CD4-positive, alpha-beta T cell treated with Interleukin-12 subunit alpha and Interleukin-12 subunit beta, for 1 hour (primary cell): ENCODE results near the gene SSPN.

Experiments used
- DNase-seq: peaks from one replicate; pipeline ENCODE4 v3.0.0-alpha.2; 2020

SSPN gene, protein sequence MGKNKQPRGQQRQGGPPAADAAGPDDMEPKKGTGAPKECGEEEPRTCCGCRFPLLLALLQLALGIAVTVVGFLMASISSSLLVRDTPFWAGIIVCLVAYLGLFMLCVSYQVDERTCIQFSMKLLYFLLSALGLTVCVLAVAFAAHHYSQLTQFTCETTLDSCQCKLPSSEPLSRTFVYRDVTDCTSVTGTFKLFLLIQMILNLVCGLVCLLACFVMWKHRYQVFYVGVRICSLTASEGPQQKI

DNA sequence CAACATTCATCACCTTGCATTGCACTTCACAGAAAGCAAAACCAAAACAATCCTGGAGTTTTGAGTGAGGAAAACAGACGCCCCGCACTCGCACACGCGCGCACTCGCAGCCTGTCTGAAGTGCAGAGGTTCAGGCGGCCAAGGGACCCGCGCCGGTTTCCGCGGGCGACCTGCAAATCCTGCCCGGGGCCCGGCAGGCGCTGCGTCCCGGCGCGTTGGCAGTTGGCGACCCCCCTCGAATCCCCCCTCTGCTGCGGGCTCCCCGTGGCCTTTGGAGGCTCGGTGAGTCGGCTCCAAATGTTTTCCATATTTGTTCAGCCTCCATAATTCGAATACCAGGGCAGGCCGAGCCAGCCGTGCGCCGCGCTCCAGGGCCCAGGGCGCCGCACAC is at the start of gene SSPN:
Gene SSPN, plus strand, starts transcription at position 324 of the 391 bp plus-strand sequence. CDS start 100 bp downstream, outside the sequence.
- DNase-seq, result no peak

DNA sequence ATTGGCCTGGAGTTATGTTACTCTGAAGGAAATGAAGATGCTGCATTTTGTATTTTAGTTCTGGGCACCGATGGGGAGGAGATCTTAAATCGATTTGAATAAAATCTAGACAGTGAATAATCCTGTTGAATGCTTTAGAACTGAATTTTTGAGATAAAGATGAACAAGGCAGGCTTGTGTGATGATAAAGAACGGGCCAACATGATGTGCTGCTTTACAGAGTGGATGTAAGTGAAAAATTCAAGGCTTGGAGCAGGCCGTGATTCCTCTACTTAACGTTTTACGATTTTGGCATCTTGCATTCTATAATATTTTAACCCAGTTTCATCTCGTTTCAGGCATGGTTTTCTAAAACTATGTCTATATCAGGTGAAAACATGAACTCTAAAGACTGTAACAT is 47.1 kb upstream of the SSPN start:
- DNase-seq, result no peak

DNA sequence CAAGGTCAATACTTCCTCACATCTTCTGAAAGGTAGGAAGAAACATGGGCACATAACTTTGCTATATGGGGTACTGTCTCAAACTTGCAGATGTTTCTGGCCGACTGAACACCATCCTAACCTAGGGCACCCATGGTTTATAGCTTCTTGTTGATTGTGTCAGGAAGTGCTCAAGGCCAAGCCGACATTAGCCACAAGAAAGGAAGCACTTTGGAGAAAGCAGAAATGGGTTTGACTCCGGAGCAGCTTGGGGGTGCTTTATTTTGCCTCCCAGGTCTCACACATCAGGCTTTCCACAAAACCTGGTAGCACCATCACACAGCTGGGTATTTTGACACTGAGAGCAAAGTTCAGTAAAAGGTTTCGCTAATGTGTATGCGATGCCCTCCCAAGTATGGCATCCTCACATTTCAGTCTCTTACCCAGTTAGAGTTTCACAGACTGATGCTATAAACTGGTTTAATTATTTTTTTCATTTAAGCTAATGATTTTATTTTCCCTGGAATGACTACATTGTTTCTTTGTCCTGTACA is 45.3 kb upstream of the SSPN start:
- DNase-seq, result no peak

DNA sequence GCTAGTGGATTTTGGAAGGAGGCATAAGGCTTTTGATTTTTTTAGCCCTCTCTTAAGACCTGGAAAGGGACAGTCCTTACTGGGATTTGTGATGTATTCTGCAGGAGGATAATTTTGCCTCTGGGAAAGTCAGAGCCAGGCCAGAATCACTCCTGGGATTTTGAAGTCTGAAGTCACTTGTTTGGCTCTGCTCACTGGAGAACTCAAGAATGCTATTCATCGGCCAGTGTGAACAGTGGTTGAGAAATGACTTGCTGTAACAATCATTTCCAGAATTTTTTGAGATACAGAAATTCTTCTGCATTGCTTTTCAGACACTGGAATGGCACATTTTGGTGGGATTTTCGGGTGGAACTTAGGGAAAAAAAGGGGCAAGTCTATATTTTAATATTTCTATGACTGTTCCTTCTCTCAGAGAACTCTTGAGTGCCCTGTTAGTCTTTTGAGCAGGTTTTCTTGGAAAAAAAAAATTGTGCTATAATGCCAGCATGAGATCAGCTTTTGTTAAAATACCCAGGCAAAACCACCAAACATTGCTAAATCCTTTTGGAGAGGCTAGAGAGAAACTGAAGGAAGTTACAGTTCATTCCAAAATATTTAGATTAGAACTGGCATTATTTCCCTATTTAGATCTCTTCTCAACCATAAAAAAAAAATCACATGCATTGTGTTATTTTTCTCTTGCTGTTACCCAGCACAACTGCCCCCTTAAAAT is 44.5 kb upstream of the SSPN start:
- no peak for DNase-seq

DNA sequence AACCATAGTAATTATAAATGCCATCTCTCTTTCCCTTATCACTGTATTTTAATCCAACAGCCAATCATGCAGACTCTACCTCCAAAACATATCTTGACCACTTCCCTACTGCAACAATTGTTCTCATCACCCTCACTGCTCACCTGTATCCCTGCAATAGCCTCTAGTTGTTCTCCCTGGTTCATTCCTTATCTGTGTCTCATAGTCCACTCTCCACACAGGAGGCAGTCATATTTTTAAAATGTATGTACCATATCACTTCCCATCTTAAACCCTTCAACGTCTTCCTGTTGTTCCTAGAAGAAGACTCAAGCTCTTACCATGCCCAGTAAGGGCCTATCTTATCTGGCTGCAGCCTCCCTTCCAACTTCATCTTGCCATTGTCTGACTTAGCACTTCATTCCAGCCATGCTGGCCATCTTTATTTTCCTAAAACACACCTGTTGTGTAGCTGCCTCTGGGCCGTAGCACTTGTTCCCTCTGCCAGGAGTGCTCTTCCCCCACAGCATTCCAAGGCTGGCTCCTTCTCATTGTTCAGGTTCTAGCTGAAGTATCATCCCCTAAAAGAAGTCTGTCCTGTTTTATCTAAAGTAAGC is 42.8 kb upstream of the SSPN start:
- no peak for DNase-seq

DNA sequence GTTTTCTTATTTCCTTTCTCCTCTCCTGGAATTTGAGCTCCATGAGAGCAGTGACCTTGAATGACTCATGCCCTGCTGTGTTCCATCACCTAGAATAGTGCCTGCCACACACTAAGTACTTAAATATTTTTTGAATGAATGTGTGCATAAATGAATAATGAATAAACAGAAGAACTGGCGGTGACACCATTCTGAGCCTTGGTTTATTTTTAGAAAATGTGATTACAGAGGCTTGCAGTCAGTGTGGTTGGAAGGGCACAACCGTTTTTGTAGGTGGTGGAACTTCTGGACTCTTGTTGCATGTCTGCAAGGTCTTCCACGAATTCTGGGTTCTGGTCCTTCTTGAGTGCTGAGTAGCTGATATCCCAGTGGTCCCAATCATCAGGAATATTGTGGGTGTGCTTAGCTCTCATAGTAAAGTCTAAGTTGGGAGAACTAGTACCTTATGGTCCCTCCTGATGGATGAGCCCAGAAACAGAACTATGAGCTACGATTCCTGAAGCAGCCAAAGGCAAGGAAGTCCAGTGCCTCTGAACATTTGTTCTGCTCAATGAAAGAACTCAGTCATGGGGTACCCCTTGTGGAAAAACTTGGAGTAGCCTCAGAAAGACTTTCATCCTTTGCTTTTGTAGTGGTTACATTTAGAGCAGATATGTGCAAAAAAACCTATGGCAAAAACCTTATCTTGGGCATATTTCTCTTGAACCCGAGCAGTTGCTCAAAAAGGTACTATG is 41.8 kb upstream of the SSPN start:
- DNase-seq, result no peak

DNA sequence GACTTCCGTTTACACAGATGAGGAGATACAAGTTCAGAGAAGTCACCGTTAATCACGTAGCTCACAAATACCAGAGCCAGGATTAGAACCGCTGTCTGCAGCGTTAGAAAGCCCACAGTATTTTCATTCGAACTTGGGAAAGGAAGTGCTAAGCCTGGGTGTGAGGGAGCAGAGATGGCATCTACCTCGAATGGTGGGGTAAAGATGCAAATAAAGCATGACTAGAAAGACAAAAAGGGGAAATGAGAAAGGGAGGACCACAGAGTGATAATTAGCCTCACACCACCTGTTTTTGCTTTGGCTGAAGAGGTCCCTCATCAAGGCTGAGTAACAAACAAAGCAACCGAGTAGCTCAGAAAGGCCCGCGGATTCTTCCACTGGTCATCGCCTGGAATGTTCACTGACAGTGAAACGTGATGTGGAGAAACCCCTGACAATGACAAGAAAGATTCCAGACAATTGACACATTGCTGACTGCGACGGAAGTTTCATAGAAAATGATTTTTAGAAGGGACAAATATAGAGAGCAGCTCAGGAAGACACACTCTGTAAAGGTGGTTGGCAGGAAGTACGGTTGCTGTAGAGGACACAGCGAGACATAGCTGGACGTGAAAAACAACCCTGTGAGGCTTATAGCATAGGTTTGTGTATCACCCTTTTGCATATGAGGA is 39.0 kb upstream of the SSPN start:
- DNase-seq, result no peak

DNA sequence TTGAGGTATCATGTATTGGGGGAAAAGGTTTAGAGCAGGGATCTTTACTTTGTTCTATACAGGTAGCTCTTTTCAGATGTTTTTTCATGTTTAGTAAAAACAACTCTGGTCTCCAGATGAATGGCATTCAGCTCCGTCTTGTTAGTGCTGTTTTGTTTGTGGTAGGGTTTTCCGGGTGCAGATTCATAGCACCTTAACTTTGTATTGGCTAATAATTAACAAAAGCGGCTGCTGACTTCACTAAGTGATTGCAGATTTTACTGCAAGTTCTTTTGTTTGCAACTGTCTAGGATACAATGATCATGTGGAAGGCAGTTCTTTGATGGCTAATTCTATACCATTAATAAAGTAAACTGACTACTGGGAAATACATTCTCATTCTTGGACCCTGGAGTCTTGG is 38.4 kb upstream of the SSPN start:
- no peak for DNase-seq

DNA sequence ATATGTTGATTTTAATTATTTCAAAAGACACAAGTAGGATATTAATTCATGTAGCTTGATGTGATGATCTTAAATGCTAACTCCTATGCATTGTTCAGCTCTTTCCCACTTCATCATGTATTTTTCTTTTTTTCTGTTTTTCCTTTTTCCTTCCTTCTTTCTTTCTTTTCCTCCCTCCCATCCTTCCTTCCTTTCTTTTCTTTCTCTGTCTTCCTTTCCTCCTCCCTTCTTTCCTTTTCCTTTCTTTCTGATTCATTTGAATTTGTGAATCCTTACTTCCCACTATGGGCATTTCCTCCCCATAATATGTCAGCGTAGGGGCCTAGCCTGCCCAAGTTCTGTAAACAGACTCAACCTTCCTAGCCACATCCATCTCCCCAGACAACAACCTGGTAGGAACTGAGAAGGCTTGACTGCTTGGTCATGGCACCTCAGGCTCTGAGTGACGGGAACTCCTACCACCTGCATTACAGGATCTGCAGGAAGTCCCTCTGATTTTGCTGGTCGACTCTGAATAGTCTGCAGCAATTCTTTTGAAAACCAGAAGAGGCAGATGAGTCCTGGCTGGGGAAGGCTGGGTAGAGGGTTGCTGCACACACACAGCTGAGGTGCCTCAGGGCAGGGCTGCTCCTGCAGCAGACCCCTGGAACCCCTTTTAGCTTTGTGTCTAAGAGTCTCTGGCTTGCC is 37.2 kb upstream of the SSPN start:
- no peak for DNase-seq

DNA sequence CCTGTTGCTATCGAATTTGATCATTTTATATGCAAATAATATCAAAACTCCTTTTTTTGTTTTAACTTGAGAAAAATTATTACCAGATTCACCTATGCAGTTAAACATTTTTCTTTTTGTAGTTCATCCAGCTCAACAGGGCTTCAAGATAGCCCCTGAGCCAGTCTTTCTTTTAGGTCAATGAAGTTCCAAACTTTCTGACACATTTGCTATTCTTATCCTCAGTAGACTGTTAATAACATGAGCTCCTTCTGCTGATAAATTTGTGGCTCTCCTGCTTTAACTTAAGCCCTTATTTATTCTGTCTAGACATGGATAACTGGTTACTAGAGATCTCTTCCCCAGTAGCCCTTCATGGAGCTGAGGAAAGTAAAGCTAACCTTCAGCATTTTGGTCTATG is 33.2 kb upstream of the SSPN start:
- DNase-seq, result no peak

DNA sequence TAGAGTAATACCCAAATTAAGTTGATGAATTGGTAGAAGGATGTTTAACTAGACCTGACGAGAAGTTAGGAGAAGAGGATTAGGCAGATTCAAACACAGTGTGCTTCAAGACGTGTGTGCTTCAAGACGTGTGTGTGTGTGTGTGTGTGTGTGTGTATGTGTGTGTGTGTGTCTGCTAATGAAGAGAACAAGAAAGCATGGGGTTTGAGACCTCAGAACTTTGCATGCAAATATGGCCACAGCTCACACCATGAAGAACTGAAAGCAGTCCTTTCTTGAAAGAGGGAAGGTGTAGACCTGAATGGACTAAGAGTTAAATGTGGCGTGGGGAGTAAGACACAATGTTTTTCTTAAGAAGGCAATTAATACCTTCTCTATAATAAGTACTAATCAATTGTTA is 32.5 kb upstream of the SSPN start:
- DNase-seq, result no peak

DNA sequence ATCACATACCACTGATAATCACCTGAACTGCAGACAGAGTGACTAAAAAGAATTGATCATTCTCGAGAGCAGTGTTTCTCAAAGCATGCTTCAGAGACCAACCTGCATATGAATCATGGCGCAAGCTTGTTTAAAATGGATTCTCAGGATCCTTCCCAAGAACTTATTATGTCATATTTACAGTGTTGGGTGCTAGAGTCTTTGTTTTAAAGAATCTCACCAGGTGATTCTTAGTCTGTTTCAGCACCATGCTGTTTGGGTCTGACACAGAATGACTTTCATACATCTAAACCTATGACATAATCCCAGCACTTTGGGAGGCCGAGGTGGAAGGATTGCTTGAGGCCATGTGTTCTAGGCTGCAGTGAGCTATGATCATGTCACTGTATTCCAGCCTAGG is 31.3 kb upstream of the SSPN start:
- DNase-seq, result no peak

DNA sequence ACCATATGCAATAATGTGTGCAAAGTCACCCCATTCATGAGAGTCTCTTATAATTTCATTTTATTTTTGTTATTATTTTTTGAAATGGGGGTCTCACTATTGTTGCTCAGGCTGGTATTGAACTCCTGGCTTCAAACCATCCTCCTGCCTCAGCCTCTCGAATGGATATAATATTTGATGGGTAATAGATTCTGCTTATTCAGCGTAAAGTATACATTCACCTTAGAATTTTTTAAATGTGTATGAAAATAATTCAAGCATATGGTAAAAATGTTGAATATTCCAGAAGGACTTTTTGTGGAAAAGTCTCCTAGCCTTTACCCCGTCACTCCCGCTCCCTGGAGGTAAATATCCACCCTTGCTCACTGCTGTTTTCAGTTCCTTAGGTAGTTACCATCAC is 23.4 kb upstream of the SSPN start:
- no peak for DNase-seq

DNA sequence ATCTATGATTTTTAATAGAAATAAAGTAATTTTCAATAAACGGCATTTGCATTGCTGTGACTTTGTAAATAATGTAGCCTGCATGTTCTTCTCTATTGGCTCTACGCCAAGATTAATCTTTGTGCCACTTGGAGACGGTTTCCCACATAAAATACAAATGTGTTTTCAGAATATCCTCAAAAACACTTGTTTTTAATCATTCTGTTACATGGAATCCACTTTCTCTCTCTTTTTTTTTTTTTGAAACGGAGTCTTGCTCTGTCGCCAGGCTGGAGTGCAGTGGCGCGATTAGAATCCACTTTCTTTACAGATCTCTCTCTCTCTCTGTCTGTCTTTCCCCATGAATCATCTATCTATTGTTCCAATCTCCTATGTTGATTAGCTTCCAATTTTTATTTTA is 22.8 kb upstream of the SSPN start:
- no peak for DNase-seq

DNA sequence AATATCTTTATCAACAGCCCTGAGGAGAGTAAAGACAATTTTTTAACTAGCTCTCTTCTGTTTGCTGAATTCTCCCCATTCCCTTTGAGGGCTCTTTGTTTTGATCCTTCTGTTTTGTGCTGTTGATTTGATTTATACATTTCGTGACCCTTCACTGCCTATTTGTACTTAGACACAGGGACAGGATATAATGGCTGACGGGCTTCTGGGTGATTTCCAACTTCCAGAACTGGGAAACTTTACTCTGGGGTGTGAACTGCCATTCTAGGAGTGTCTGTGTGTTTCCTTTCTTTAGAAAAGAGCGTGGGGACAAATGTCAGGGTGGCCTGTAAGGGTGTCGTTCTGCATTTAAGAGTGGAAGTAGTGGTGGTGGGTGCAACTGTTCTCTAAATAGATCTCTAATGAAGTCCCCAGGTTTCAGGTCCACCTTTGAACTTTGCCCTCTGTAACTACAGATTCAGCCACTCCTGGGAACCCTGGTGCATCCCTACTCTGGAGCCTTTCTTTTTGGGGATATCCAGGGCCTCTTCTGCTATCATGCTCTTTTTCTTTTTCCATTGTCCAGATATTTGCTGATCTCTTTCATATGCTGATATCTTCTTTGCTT is 22.3 kb upstream of the SSPN start:
- DNase-seq, result no peak

DNA sequence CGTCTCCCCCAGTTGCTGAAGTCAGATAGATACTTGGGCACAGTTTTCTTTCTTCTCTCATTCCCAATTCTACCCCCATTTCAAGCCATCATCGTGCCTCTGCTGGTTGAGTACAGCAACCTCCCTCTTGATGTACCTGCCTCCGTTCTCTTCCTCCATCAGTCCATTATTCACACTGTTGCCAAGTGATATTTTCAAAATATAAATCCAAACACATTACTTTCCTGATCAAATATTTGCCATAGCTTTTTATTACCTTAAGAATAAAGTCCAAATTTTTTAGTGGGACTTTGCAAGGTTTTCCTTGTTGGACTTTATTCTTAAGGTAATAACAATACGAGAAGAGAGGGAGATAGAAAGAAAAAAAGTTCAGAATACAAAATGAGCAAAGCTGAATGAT is 18.6 kb upstream of the SSPN start:
- DNase-seq, result no peak

DNA sequence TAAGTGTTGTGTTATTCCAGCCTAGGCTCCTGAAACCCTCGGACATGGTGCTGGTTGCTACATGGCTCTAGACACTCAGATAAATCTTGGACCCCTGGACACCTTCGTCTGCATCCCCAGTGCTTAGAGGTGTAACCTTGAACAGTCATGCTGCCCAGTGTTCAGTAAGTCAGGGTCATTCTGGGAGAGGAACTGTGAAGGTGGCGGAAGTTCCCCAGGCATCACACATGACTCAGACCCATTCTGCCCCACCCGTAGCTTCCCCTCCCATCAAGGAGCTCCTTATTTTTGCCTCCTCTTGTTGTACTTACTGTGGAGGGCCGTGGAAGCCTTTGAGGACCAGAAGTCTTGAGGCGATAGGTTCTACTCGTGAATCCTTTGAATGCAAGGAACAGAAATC is 18.1 kb upstream of the SSPN start:
- DNase-seq, result no peak

DNA sequence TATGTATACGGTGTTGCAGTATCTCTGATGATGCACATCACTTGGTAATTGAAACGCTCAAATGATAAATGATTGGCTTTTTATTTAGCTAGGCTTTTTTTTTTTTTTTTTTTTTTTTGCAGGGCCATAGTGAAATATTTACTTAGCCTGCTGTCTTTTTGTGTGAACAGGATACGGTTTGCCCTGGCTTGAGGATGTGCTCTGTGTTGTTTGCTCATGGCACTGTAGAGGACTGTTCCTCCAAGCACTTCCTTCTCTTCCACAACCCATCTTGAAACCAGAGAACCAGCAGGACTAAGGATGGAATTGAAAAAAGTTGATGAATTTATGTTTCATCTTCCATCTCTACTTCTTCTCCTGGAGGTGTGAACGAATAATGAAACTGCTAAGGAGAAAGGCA is 15.5 kb upstream of the SSPN start:
- no peak for DNase-seq

DNA sequence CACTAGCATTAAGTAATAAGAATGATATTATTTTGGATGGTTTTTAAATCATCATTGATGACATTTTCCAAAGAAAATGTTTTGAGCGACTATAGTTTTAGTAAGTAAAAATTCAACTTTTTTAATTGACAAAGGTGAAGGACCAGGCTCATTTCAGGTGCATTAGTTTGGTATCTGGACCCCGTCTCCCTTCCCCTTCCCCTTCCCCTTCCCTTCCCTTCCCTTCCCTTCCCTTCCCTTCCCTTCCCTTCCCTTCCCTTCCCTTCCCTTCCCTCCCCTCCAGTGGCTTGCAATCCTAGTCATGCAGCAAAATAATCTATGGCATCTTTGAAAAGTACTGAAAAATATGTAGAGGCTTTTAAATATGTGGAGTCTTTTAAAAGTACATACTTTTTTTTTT is 13.0 kb upstream of the SSPN start:
- no peak for DNase-seq

DNA sequence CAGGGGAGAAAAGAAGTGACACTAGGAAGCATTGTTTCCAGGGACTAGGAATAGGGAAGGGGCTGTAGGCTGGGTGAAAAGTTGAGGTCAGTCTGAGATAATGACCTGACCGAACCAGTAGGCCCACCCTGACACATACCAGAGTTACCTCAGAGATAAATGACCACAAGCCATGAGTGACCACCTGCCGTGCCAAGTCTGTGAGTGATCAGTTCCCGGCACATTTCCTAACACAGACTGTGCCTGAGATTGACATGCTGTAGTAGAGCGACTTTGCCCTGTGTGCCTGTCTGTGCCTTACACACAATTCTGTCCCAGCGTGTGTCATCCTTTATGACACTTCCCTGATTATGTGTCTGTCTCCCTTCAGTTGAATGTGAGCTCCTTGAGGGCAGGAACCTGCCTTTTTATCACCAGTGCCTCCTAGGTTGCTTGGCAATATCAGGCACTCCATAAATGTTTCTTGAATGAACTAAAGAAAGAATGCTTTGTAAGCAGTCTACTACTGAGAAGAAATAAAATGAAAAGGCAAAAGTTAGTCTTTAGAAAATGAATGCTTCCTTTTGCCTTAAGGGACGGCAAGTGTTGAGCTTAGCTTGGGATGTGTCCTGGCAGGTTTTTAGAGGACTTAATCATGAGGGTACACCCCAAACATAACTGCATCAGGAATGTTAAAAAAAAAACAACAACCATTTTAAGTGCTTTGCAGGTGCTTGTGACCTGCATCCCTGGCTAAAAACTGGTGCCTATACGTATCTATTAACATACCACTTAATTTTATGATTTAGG is 9.6 kb upstream of the SSPN start:
- no peak for DNase-seq
